Measurements from ENCODE around the gene SON. TPM values are rescaled to one million over a fixed set of nuclear protein-coding genes. Genes with fewer than 3 reads are reported as not detected.
A peak's percentile ranks its signal among the peaks of the same experiment; 100 is the strongest.

SON gene
- total and polyA plus RNA-seq, 4 donors = 190 to 263 (median 237) TPM

DNA sequence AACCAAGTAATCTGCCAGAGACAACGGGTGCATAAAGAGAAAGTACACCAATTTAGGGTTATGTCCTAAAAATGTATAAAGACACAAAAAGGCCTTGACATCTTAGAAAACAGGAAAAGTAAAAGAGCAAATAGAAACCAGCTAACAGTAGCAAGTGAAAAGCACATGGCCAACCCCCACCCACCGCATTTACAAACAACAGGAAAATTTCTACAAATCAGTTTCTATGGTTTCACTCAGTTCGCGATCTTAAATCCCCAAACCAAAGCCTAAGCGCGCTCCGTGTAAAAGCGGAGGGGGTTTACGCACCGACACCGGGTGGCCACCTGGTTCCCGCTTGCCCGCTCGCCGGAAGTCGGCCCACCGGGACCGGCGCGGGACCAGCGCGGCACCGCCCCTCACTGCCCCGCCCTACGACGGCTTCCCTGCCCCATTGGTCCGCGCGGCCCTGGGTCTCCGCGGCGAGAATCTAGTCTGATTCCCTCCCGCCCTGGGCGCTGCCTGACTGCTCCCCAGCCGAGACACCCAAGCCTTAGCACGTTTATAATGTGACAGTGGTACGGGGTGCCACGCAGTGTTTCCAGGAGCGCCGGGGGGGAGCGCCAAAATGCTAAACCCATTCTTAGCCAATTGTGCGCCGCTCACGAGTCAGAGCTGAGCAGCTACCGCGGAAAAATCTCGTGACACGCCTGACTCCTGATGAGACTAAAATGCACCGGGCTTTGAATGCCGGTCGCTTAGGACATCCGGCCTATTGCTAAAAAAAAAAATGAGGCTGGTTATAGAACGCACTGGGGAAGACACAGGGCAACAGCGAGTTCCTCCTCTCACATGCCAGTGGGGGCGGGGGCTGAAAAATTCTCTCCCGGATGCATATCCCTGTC lies 840 bp upstream of the SON start, which contains the start of gene GART:
Gene GART, minus strand, starts transcription at position 362 of the 884 bp plus-strand sequence. CDS start 2,802 bp downstream, outside the sequence.
- peak; percentile 51 to 92 (median 72) for DNase-seq (ENCODE audit: low read depth in 4 of 6, low spot score in 6 of 6)
- Histone ChIP-seq H3K27me3 (ENCODE audit: control insufficient read depth, insufficient read depth, low read length) (no peaks in the 10 kb centered on the region), H3K4me1 (ENCODE audit: control insufficient read depth, insufficient read depth, low read length) (peaks cover 7% of the 10 kb centered on the region), H3K9me3 (ENCODE audit: control insufficient read depth, insufficient read depth, low read length) (no peaks in the 10 kb centered on the region), H3K27ac (ENCODE audit: low read depth, low read length) (peak within 1 kb of the TSS; percentile 100), H3K4me3 (ENCODE audit: low read depth, low read length) (peak within 1 kb of the TSS; percentile 98), H3K36me3 (ENCODE audit: control insufficient read depth, insufficient read depth, low read length) (peaks cover 13% of the 10 kb centered on the region)
- under 1% methylated on average over 55 of the region's 56 CpGs for WGBS (ENCODE audit: insufficient coverage)

DNA sequence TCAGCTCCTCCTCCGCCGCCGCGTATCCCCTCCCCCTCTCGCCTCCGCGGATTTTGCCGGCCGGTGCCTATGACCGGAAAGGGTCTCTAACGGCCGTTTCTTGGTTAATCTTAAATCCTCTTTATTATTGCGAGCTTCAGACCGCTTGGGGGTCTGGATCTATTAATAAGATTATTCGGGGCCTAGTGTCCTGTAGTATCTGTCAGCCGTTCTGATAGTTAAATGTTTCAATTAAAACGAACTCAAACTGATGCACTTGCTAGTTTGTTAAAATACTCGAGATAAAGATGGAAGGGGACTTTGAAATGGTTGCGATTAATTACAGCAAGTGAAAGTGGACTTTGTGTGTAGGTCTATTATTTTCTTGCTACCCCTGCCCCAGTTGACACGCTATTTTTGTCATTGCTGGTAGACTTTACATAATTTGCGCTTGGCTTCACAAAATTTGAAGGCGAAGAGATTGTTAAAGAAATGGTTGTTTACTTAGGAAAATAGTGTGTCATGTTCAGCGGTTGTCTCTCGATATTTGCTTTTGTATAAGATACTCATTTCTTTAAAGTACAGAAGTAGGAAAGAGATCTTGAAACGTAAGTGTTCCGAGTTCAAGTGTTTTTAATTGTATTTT lies 779 bp downstream of the SON start:
- H3K27me3 ChIP-seq (ENCODE audit: control insufficient read depth, insufficient read depth, low read length) = no peaks in the 10 kb centered on the region
- H3K4me3 ChIP-seq (ENCODE audit: low read depth, low read length) = peak overlapping the region; percentile 98
- H3K9me3 ChIP-seq (ENCODE audit: control insufficient read depth, insufficient read depth, low read length) = no peaks in the 10 kb centered on the region
- H3K27ac ChIP-seq (ENCODE audit: low read depth, low read length) = peak overlapping the region; percentile 100
- H3K4me1 ChIP-seq (ENCODE audit: control insufficient read depth, insufficient read depth, low read length) = peaks cover 7% of the 10 kb centered on the region
- DNase-seq (ENCODE audit: low read depth in 4 of 6, low spot score in 6 of 6) = no peak
- 0% methylated on average over 10 of the region's 26 CpGs for WGBS (ENCODE audit: insufficient coverage)
- peaks cover 11% of the 10 kb centered on the region for H3K36me3 ChIP-seq (ENCODE audit: control insufficient read depth, insufficient read depth, low read length)

DNA sequence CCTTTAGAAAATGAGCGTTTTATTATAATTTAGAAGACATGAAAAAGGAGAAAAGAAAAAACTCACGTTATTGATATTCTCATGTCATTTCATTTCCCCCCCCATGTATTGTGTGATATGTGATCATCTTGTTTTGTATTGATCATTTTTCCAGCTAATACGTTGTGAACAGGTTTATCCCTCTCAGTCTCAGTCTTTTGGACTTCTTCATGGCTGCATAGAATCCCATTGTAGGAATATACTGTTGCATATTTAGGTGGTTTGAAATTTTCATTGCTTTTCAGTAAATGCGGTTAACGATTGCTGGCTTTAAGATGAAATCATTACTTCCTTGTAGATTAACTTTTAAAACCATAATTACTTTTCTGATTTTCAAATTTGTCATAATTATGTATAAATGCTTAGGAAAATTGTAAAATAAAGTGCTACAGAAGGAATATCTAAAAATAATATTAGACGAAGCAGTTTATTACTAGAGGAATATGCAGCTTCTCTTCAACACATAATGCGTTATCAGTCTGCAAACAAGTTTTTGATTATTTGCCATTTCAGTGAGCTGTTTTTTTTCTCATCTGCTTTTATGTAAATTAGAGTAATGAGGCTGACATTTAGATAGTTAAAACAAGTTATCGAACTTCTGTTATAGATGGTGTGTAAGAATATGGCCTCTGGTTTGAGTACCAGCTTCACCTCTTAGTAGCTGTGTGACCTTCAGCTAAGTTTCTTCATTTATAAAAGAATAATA lies 1.8 kb downstream of the SON start:
- no peak for DNase-seq (ENCODE audit: low read depth in 4 of 6, low spot score in 6 of 6)
- Histone ChIP-seq H3K27me3 (ENCODE audit: control insufficient read depth, insufficient read depth, low read length) (no peaks in the 10 kb centered on the region), H3K9me3 (ENCODE audit: control insufficient read depth, insufficient read depth, low read length) (no peaks in the 10 kb centered on the region), H3K4me3 (ENCODE audit: low read depth, low read length) (peak overlapping the region; percentile 98), H3K4me1 (ENCODE audit: control insufficient read depth, insufficient read depth, low read length) (peaks cover 7% of the 10 kb centered on the region), H3K36me3 (ENCODE audit: control insufficient read depth, insufficient read depth, low read length) (peaks cover 17% of the 10 kb centered on the region), H3K27ac (ENCODE audit: low read depth, low read length) (no peak overlapping the region)
- WGBS (ENCODE audit: insufficient coverage) = no CpG with 5 or more reads among the region's 8 CpGs

DNA sequence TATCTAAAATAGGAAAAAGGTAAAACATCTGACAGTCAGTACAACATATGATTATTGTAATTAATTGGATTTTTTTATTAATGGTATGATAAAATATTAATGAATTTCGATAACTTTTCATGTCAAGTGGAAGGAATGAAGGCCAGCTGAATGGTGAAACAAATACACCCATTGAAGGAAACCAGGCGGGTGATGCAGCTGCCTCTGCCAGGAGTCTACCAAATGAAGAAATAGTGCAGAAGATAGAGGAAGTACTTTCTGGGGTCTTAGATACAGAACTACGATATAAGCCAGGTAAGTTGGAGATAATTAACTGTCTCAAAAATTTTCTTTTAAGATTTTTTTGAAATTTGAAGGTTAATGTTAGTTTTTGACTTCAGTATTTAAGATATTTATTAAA lies 3.2 kb downstream of the SON start:
- no peak overlapping the region for H3K4me3 ChIP-seq (ENCODE audit: low read depth, low read length)
- H3K36me3 ChIP-seq (ENCODE audit: control insufficient read depth, insufficient read depth, low read length) = peaks cover 30% of the 10 kb centered on the region
- H3K4me1 ChIP-seq (ENCODE audit: control insufficient read depth, insufficient read depth, low read length) = peaks cover 5% of the 10 kb centered on the region
- no peak overlapping the region for H3K27ac ChIP-seq (ENCODE audit: low read depth, low read length)
- no peak for DNase-seq (ENCODE audit: low read depth in 4 of 6, low spot score in 6 of 6)
- H3K27me3 ChIP-seq (ENCODE audit: control insufficient read depth, insufficient read depth, low read length) = no peaks in the 10 kb centered on the region
- H3K9me3 ChIP-seq (ENCODE audit: control insufficient read depth, insufficient read depth, low read length) = no peaks in the 10 kb centered on the region
- WGBS (ENCODE audit: insufficient coverage) = 60% methylated on average over 1 of the region's 3 CpGs

DNA sequence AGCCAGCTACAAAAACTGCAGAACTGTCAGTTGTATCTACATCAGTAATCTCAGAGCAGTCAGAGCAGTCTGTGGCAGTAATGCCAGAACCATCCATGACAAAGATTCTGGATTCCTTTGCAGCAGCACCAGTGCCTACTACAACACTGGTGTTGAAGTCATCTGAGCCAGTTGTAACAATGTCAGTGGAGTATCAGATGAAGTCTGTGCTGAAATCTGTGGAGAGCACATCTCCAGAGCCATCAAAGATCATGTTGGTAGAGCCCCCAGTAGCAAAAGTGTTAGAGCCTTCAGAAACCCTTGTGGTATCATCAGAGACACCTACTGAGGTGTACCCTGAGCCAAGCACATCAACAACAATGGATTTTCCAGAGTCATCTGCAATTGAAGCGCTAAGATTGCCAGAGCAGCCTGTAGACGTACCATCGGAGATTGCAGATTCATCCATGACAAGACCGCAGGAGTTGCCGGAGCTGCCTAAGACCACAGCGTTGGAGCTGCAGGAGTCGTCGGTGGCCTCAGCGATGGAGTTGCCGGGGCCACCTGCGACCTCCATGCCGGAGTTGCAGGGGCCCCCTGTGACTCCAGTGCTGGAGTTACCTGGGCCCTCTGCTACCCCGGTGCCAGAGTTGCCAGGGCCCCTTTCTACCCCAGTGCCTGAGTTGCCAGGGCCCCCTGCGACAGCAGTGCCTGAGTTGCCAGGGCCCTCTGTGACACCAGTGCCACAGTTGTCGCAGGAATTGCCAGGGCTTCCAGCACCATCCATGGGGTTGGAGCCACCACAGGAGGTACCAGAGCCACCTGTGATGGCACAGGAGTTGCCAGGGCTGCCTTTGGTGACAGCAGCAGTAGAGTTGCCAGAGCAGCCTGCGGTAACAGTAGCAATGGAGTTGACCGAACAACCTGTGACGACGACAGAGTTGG lies 7.3 kb downstream of the SON start:
- H3K9me3 ChIP-seq (ENCODE audit: control insufficient read depth, insufficient read depth, low read length) = no peaks in the 10 kb centered on the region
- WGBS (ENCODE audit: insufficient coverage) = 98% methylated on average over 19 of the region's 19 CpGs
- H3K4me3 ChIP-seq (ENCODE audit: low read depth, low read length) = no peak overlapping the region
- no peaks in the 10 kb centered on the region for H3K4me1 ChIP-seq (ENCODE audit: control insufficient read depth, insufficient read depth, low read length)
- H3K36me3 ChIP-seq (ENCODE audit: control insufficient read depth, insufficient read depth, low read length) = peaks cover 64% of the 10 kb centered on the region
- no peaks in the 10 kb centered on the region for H3K27me3 ChIP-seq (ENCODE audit: control insufficient read depth, insufficient read depth, low read length)
- H3K27ac ChIP-seq (ENCODE audit: low read depth, low read length) = no peak overlapping the region
- DNase-seq (ENCODE audit: low read depth in 4 of 6, low spot score in 6 of 6) = no peak

DNA sequence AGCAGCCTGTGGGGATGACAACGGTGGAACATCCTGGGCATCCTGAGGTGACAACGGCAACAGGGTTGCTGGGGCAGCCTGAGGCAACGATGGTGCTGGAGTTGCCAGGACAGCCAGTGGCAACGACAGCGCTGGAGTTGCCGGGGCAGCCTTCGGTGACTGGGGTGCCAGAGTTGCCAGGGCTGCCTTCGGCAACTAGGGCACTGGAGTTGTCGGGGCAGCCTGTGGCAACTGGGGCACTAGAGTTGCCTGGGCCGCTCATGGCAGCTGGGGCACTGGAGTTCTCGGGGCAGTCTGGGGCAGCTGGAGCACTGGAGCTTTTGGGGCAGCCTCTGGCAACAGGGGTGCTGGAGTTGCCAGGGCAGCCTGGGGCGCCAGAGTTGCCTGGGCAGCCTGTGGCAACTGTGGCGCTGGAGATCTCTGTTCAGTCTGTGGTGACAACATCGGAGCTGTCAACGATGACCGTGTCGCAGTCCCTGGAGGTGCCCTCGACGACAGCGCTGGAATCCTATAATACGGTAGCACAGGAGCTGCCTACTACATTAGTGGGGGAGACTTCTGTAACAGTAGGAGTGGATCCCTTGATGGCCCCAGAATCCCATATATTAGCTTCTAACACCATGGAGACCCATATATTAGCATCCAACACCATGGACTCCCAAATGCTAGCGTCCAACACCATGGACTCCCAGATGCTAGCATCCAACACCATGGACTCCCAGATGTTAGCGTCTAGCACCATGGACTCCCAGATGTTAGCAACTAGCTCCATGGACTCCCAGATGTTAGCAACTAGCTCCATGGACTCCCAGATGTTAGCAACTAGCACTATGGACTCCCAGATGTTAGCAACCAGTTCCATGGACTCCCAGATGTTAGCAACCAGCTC lies 8.2 kb downstream of the SON start:
- no peak for DNase-seq (ENCODE audit: low read depth in 4 of 6, low spot score in 6 of 6)
- 98% methylated on average over 19 of the region's 23 CpGs for WGBS (ENCODE audit: insufficient coverage)
- no peaks in the 10 kb centered on the region for H3K4me1 ChIP-seq (ENCODE audit: control insufficient read depth, insufficient read depth, low read length)
- H3K9me3 ChIP-seq (ENCODE audit: control insufficient read depth, insufficient read depth, low read length) = no peaks in the 10 kb centered on the region
- peaks cover 65% of the 10 kb centered on the region for H3K36me3 ChIP-seq (ENCODE audit: control insufficient read depth, insufficient read depth, low read length)
- H3K27ac ChIP-seq (ENCODE audit: low read depth, low read length) = no peak overlapping the region
- H3K4me3 ChIP-seq (ENCODE audit: low read depth, low read length) = no peak overlapping the region
- no peaks in the 10 kb centered on the region for H3K27me3 ChIP-seq (ENCODE audit: control insufficient read depth, insufficient read depth, low read length)

DNA sequence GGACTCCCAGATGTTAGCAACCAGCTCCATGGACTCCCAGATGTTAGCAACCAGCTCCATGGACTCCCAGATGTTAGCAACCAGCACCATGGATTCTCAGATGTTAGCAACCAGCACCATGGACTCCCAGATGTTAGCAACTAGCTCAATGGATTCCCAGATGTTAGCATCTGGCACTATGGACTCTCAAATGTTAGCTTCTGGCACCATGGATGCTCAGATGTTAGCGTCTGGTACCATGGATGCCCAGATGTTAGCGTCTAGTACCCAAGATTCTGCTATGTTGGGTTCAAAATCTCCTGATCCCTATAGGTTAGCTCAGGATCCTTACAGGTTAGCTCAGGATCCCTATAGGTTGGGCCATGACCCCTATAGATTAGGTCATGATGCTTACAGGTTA lies 8.8 kb downstream of the SON start:
- Histone ChIP-seq H3K36me3 (ENCODE audit: control insufficient read depth, insufficient read depth, low read length) (peaks cover 64% of the 10 kb centered on the region), H3K9me3 (ENCODE audit: control insufficient read depth, insufficient read depth, low read length) (no peaks in the 10 kb centered on the region), H3K27me3 (ENCODE audit: control insufficient read depth, insufficient read depth, low read length) (no peaks in the 10 kb centered on the region), H3K27ac (ENCODE audit: low read depth, low read length) (no peak overlapping the region), H3K4me1 (ENCODE audit: control insufficient read depth, insufficient read depth, low read length) (no peaks in the 10 kb centered on the region), H3K4me3 (ENCODE audit: low read depth, low read length) (no peak overlapping the region)
- WGBS (ENCODE audit: insufficient coverage) = 93% methylated on average over 2 of the region's 2 CpGs
- no peak for DNase-seq (ENCODE audit: low read depth in 4 of 6, low spot score in 6 of 6)

DNA sequence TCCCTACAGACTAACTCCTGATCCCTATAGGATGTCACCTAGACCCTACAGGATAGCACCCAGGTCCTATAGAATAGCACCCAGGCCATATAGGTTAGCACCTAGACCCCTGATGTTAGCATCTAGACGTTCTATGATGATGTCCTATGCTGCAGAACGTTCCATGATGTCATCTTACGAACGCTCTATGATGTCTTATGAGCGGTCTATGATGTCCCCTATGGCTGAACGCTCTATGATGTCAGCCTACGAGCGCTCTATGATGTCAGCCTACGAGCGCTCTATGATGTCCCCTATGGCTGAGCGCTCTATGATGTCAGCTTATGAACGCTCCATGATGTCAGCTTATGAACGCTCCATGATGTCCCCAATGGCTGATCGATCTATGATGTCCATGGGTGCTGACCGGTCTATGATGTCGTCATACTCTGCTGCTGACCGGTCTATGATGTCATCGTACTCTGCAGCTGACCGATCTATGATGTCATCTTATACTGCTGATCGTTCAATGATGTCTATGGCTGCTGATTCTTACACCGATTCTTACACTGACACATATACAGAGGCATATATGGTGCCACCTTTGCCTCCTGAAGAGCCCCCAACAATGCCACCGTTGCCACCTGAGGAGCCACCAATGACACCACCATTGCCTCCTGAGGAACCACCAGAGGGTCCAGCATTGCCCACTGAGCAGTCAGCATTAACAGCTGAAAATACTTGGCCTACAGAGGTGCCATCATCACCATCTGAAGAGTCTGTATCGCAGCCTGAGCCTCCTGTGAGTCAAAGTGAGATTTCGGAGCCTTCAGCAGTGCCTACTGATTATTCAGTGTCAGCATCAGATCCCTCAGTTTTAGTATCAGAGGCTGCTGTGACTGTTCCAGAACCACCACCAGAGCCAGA lies 9.5 kb downstream of the SON start:
- no peak overlapping the region for H3K27ac ChIP-seq (ENCODE audit: low read depth, low read length)
- DNase-seq (ENCODE audit: low read depth in 4 of 6, low spot score in 6 of 6) = no peak
- no peaks in the 10 kb centered on the region for H3K4me1 ChIP-seq (ENCODE audit: control insufficient read depth, insufficient read depth, low read length)
- H3K27me3 ChIP-seq (ENCODE audit: control insufficient read depth, insufficient read depth, low read length) = no peaks in the 10 kb centered on the region
- peaks cover 62% of the 10 kb centered on the region for H3K36me3 ChIP-seq (ENCODE audit: control insufficient read depth, insufficient read depth, low read length)
- no peak overlapping the region for H3K4me3 ChIP-seq (ENCODE audit: low read depth, low read length)
- H3K9me3 ChIP-seq (ENCODE audit: control insufficient read depth, insufficient read depth, low read length) = no peaks in the 10 kb centered on the region
- WGBS (ENCODE audit: insufficient coverage) = 98% methylated on average over 24 of the region's 24 CpGs
